Prostate gland (tissue), 2 donors: ENCODE measurements around the gene SMPDL3A.

Source experiments
- POLR2A ChIP-seq: fragments of 450-650 bp; IDR thresholded peaks from one replicate; pipeline ENCODE4 v1.6.1; 2016; ENCODE audit warnings: antibody characterized with exemption, mild to moderate bottlenecking
- TF ChIP-seq, protein P1 (sequence below), 4 experiments: fragments of 200-600 bp in 2 of 4; fragments of 450-650 bp in 2 of 4; sonication (generic) in 2 of 4; IDR thresholded peaks; 1 replicate in 3 of 4; 2 replicates in 1 of 4; pipeline ENCODE4 v1.5.1; 2016 to 2019; ENCODE audit warnings: antibody characterized with exemption in 4 of 4, mild to moderate bottlenecking in 2 of 4, moderate library complexity in 2 of 4

DNA sequence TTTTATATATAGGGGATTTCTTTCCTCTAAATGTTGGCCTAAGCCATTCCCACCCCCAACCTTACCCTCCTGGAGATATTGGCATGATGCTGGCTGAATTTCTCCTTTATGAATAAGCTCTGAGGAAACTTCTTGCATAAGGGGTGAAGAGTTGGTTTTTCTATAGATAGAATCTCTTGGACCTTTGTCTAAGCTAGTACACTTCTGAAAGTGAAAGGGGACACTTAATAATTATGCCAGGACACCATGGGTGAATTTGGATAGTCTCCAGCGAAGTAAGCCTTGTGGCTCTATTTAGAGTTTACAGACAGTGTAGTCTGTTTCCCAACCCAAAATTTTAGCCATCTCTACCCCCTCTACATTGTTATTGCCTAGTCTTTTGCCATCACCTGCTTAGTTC, 36.6 kb upstream of the SMPDL3A start:
- TF ChIP-seq, protein P1, sequence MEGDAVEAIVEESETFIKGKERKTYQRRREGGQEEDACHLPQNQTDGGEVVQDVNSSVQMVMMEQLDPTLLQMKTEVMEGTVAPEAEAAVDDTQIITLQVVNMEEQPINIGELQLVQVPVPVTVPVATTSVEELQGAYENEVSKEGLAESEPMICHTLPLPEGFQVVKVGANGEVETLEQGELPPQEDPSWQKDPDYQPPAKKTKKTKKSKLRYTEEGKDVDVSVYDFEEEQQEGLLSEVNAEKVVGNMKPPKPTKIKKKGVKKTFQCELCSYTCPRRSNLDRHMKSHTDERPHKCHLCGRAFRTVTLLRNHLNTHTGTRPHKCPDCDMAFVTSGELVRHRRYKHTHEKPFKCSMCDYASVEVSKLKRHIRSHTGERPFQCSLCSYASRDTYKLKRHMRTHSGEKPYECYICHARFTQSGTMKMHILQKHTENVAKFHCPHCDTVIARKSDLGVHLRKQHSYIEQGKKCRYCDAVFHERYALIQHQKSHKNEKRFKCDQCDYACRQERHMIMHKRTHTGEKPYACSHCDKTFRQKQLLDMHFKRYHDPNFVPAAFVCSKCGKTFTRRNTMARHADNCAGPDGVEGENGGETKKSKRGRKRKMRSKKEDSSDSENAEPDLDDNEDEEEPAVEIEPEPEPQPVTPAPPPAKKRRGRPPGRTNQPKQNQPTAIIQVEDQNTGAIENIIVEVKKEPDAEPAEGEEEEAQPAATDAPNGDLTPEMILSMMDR (IDR thresholded peaks at IDR 0.05), result no peak
- no peak for TF ChIP-seq POLR2A
